AG09309 (cell line): ENCODE data around the gene ADAMTS10.
A peak's percentile ranks its signal among the peaks of the same experiment; 100 is the strongest.

Source experiments
- DNase-seq: peaks from one replicate; pipeline ENCODE4 v3.0.0-alpha.2; 2010; ENCODE audit warnings: low read depth
- H3K4me3 ChIP-seq: 2 replicates; pipeline ENCODE4 v1.5.1; 2011; ENCODE audit warnings: mild to moderate bottlenecking, low read depth, low read length, moderate library complexity; ENCODE audit not compliant: control insufficient read depth
- CTCF ChIP-seq: IDR thresholded peaks from 2 replicates; pipeline ENCODE4 v1.5.1; 2011; ENCODE audit warnings: mild to moderate bottlenecking, low read depth, low read length, inconsistent platforms; ENCODE audit not compliant: insufficient read depth, control insufficient read depth; ENCODE audit errors: missing control alignments

ADAMTS10 gene

GRCh38 chr19:8596168-8596567 lies 14.3 kb downstream of the ADAMTS10 start:
- DNase-seq: no peak
- TF ChIP-seq CTCF: no peak
- no peak overlapping the region for H3K4me3 ChIP-seq

GRCh38 chr19:8595651-8596050 lies 14.9 kb downstream of the ADAMTS10 start:
- DNase-seq: no peak
- no peak for TF ChIP-seq CTCF
- H3K4me3 ChIP-seq: no peak overlapping the region

GRCh38 chr19:8593931-8594330 lies 16.6 kb downstream of the ADAMTS10 start:
- DNase-seq: no peak
- H3K4me3 ChIP-seq: no peak overlapping the region
- TF ChIP-seq CTCF: peak; percentile 27

- peak; percentile 66 for DNase-seq
- H3K4me3 ChIP-seq: peak overlapping the region; percentile 18
Measured at GRCh38 chr19:8592231-8593009, 18.1 kb downstream of the ADAMTS10 start.

GRCh38 chr19:8589177-8589714 lies 21.3 kb downstream of the ADAMTS10 start:
- no peak for DNase-seq
- no peak for TF ChIP-seq CTCF

More at GRCh38 chr19:8592231-8593009, 18.1 kb downstream of the ADAMTS10 start:
- TF ChIP-seq CTCF: no peak

GRCh38 chr19:8585894-8586750 lies 24.4 kb downstream of the ADAMTS10 start:
- no peak overlapping the region for H3K4me3 ChIP-seq
- TF ChIP-seq CTCF: peak; percentile 57
- DNase-seq: no peak

More at GRCh38 chr19:8589177-8589714, 21.3 kb downstream of the ADAMTS10 start:
- H3K4me3 ChIP-seq: no peak overlapping the region
